ENCODE measurements around the gene ASZ1.

Gene ASZ1

DNA sequence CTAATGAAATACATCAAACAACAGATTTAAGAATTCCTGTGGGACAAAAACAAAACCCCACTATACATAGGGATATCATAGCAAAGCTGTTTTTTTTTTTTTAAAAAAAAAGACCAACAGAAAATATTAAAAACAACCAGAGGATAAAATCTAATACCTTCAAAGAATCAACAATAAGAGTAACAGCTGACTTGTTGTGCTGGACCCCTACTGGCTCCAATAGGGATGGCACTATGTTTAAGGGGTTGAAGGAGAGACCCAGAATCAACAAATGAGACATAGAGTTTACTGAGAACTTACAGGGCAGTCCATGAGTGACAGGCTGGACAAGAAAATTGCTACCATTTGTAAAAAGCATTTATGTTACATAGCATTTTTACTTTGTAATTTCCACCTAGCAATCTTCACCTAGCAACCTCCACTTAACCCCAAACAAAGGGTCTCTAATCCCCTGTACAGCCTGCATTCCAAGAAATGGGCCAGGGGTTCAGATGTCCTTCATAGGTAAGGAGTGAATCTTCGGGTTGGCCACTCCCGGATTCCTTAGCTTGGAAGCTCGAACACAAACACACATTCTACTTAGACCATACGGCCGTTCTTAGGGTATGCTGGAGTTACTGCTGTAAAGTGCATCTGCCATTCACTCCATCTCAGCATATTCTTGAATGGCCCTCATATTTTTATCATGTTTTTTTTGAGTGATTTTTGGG, 25.8 kb downstream of the ASZ1 start:
- no peaks in the 10 kb centered on the region for H3K27me3 ChIP-seq (ENCODE audit: control insufficient read depth, insufficient read depth, low read length)
- H3K9ac ChIP-seq (ENCODE audit: low read length), result no peak overlapping the region
- H3K27ac ChIP-seq (ENCODE audit: low read depth, low read length), result no peak overlapping the region
- H3K9me3 ChIP-seq (ENCODE audit: control insufficient read depth, insufficient read depth, low read depth, low read length), result no peaks in the 10 kb centered on the region
- no peaks in the 10 kb centered on the region for H3K36me3 ChIP-seq (ENCODE audit: control insufficient read depth, insufficient read depth, low read length)
- H3K4me1 ChIP-seq (ENCODE audit: control insufficient read depth, insufficient read depth, low read length), result no peaks in the 10 kb centered on the region
- H3K4me3 ChIP-seq (ENCODE audit: low read depth, low read length), result no peak overlapping the region

DNA sequence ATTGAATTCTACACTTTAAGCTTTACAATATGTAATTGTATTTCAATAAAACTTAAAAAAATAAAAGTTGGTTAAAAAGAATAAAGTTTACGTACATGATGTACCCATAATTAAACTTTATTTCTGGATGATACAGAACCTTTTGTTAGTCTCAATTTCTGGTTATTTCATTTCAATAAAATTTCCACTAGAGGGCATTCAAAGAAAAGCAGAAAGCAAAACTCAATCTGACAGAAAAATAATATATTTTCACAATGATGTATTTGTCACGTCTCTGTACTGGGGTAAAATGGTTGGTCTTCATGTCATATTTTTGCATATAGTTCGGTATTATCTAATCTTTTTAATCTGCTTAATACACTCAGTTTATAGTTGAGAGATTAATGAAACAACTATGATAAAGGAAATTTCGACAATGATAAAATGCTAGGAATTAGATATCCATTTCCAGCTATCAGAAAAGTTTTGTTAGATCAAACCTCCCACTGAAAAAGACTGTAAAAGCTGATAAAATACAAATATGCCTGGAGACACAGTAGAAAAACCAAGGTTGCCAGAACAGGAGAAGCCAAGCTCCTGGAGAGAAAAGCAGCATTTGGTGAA, 27.4 kb downstream of the ASZ1 start:
- no peaks in the 10 kb centered on the region for H3K9me3 ChIP-seq (ENCODE audit: control insufficient read depth, insufficient read depth, low read depth, low read length)
- H3K4me1 ChIP-seq (ENCODE audit: control insufficient read depth, insufficient read depth, low read length), result no peaks in the 10 kb centered on the region
- no peak overlapping the region for H3K27ac ChIP-seq (ENCODE audit: low read depth, low read length)
- H3K36me3 ChIP-seq (ENCODE audit: control insufficient read depth, insufficient read depth, low read length), result no peaks in the 10 kb centered on the region
- no peak overlapping the region for H3K9ac ChIP-seq (ENCODE audit: low read length)
- H3K4me3 ChIP-seq (ENCODE audit: low read depth, low read length), result no peak overlapping the region
- no peaks in the 10 kb centered on the region for H3K27me3 ChIP-seq (ENCODE audit: control insufficient read depth, insufficient read depth, low read length)

DNA sequence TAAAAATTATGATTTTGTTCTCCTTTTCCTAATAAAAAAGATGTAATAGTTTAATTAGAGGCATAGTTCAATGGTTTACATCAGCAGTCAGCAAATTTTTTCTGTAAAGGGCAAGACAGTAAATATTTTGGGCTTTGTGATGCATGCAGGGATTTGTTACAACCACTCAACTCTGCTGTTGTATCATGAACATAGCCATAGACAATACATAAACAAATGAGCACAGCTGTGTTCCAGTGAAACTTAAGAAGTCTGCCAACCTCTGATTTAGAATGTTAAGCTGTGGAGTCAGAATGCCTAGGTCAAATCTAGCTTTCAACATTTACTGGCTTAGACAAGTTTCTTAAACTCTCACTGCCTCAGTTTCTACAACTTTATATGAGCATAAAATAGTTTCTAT, 31.6 kb downstream of the ASZ1 start:
- Histone ChIP-seq H3K27me3 (ENCODE audit: control insufficient read depth, insufficient read depth, low read length) (no peaks in the 10 kb centered on the region), H3K4me1 (ENCODE audit: control insufficient read depth, insufficient read depth, low read length) (no peaks in the 10 kb centered on the region), H3K27ac (ENCODE audit: low read depth, low read length) (no peak overlapping the region), H3K36me3 (ENCODE audit: control insufficient read depth, insufficient read depth, low read length) (no peaks in the 10 kb centered on the region), H3K9ac (ENCODE audit: low read length) (no peak overlapping the region), H3K4me3 (ENCODE audit: low read depth, low read length) (no peak overlapping the region), H3K9me3 (ENCODE audit: control insufficient read depth, insufficient read depth, low read depth, low read length) (no peaks in the 10 kb centered on the region)

DNA sequence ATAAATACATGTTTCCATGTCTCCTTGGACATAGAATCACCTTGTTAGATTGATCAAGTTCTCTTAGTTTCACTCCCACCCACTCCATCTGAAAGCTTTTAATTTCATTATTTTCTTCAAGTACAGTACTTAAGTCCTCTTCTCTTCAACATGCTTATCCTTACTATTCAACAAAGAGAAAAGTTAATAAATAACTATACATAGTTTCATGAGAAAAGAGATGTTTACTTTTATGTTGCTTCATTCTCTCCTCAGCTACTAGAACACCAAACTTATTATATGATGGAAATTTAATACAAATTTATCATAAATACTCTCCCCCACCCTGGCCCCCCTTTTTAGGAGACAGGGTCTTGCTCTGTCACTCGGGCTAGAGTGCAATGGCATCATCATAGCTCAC, 33.5 kb downstream of the ASZ1 start:
- no peak overlapping the region for H3K4me3 ChIP-seq (ENCODE audit: low read depth, low read length)
- H3K27ac ChIP-seq (ENCODE audit: low read depth, low read length), result no peak overlapping the region
- peaks cover 4% of the 10 kb centered on the region; the same call in 1 of the 2 replicates for H3K9me3 ChIP-seq (ENCODE audit: control insufficient read depth, insufficient read depth, low read depth, low read length)

DNA sequence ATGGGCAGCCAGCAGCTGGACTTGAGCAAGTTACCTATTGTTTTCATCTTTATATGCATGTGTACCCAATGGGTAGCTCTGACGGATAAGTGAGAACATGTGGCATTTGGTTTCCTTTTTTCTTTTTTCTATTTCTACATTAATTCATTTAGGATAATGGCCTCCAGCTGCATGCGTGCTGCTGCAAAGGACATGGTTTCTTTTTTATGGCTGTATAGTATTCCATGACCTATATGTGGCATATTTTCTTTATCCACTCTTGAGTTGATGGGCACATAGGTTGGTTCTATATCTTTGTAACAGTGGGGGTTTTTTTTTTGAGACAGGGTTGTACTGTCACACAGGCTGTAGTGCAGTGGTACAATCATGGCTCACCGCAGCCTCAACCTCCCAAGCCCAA, 37.4 kb downstream of the ASZ1 start:
- H3K27ac ChIP-seq (ENCODE audit: low read depth, low read length), result no peak overlapping the region

More for the DNA sequence above, 33.5 kb downstream of the ASZ1 start:
- Histone ChIP-seq H3K9ac (ENCODE audit: low read length) (no peak overlapping the region), H3K36me3 (ENCODE audit: control insufficient read depth, insufficient read depth, low read length) (no peaks in the 10 kb centered on the region), H3K27me3 (ENCODE audit: control insufficient read depth, insufficient read depth, low read length) (no peaks in the 10 kb centered on the region), H3K4me1 (ENCODE audit: control insufficient read depth, insufficient read depth, low read length) (no peaks in the 10 kb centered on the region)

DNA sequence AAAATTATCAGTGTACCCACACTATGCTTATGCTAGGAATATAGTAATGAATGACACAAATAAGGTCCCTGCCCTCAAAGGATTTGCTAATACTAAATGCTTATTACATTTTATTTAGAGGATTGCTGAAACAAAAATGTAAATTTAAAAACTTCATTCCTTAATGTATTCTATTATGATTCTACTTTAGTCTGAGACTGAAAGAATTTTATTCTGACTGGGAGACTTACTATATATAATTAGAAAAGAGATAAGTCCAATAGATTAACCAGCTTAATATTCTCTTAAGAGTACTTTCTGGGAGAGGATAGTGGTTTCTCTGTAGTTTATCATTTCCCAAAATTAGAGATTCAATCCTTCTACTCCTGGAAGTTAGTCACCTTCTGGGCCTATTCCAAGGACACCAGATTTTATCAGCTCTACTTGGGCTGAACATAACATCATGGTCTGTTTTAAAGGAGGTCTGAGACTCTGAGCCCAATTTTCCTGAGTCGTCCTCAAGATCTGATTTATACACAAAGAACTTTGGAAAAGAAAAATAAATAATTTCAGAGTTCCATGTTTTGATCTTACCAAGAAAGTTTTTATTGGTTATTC, 41.1 kb downstream of the ASZ1 start:
- H3K36me3 ChIP-seq (ENCODE audit: control insufficient read depth, insufficient read depth, low read length), result no peaks in the 10 kb centered on the region
- no peaks in the 10 kb centered on the region for H3K4me1 ChIP-seq (ENCODE audit: control insufficient read depth, insufficient read depth, low read length)
- no peak overlapping the region for H3K4me3 ChIP-seq (ENCODE audit: low read depth, low read length)
- no peak overlapping the region for H3K9ac ChIP-seq (ENCODE audit: low read length)
- no peaks in the 10 kb centered on the region for H3K27me3 ChIP-seq (ENCODE audit: control insufficient read depth, insufficient read depth, low read length)
- no peak overlapping the region for H3K27ac ChIP-seq (ENCODE audit: low read depth, low read length)
- peaks cover 4% of the 10 kb centered on the region; the same call in 1 of the 2 replicates for H3K9me3 ChIP-seq (ENCODE audit: control insufficient read depth, insufficient read depth, low read depth, low read length)

More for the DNA sequence above, 37.4 kb downstream of the ASZ1 start:
- Histone ChIP-seq H3K9me3 (ENCODE audit: control insufficient read depth, insufficient read depth, low read depth, low read length) (peaks cover 4% of the 10 kb centered on the region; the same call in 1 of the 2 replicates), H3K36me3 (ENCODE audit: control insufficient read depth, insufficient read depth, low read length) (no peaks in the 10 kb centered on the region), H3K4me3 (ENCODE audit: low read depth, low read length) (no peak overlapping the region), H3K27me3 (ENCODE audit: control insufficient read depth, insufficient read depth, low read length) (no peaks in the 10 kb centered on the region), H3K9ac (ENCODE audit: low read length) (no peak overlapping the region), H3K4me1 (ENCODE audit: control insufficient read depth, insufficient read depth, low read length) (no peaks in the 10 kb centered on the region)

DNA sequence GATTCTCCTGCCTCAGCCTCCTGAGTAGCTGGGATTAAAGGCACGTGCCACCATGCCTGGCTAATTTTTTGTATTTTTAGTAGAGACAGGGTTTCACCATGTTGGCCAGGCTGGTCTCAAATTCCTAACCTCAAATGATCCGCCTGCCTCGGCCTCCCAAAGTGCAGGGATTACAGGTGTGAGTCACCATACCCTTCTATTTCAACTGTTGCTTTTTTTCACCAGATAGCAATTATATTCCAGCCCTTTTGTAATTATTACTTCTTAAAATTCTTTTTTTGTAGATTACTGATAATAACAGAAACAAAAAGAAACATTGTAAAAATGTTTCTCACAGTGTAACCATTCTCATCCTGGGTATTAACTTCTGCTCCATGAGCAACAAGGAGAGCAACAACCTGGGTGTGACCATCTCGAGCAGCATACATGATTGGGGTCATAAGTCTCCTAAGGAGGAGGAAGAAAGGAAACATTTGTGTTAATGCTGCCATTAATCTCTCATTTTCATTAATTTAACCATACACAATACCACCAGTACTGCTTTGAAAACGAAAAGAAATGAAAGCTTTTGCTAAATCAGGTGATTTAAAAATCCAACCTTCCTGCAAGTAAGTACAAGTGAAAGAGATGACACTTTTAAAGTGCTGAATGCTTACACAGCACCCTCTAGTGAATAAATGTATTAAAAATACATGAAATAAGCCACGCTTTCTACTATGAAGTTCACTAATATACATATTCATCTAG, 41.8 kb downstream of the ASZ1 start:
- Histone ChIP-seq H3K36me3 (ENCODE audit: control insufficient read depth, insufficient read depth, low read length) (no peaks in the 10 kb centered on the region), H3K4me1 (ENCODE audit: control insufficient read depth, insufficient read depth, low read length) (no peaks in the 10 kb centered on the region), H3K9ac (ENCODE audit: low read length) (no peak overlapping the region), H3K9me3 (ENCODE audit: control insufficient read depth, insufficient read depth, low read depth, low read length) (peaks cover 4% of the 10 kb centered on the region; the same call in 1 of the 2 replicates), H3K27ac (ENCODE audit: low read depth, low read length) (no peak overlapping the region), H3K4me3 (ENCODE audit: low read depth, low read length) (no peak overlapping the region), H3K27me3 (ENCODE audit: control insufficient read depth, insufficient read depth, low read length) (no peaks in the 10 kb centered on the region)

DNA sequence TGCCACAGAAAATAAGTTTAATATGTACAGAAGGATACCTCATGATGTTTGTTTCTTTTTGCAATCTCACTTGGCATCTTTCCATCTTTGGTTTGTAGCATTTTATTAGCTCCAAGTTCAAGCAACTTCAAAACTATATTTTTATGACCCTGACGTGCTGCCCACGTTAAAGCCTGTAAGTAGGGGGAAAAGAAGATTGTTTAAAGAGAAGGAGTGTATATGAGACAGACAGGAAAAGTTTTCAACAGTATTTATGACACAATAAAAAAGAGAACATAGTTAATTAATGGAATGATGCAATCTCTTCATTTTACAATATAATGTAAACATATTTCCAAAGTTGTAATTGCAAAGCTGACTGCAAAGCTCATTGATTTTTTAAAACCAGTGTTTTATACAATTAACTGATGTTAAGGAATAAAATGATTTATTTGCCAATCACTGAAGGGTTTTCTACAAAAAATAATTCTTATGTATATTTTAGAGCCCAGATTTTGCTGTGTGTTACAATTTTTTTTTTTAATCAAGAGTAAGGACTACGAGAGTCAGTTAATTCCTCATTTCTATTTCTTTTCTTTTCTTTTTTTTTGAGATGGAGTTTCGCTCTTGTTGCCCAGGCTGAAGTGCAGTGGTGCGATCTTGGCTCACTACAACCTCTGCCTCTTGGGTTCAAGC, 42.5 kb downstream of the ASZ1 start:
- Histone ChIP-seq H3K9me3 (ENCODE audit: control insufficient read depth, insufficient read depth, low read depth, low read length) (peaks cover 3% of the 10 kb centered on the region; the same call in 1 of the 2 replicates), H3K4me3 (ENCODE audit: low read depth, low read length) (no peak overlapping the region), H3K9ac (ENCODE audit: low read length) (no peak overlapping the region), H3K27ac (ENCODE audit: low read depth, low read length) (no peak overlapping the region), H3K27me3 (ENCODE audit: control insufficient read depth, insufficient read depth, low read length) (no peaks in the 10 kb centered on the region), H3K4me1 (ENCODE audit: control insufficient read depth, insufficient read depth, low read length) (no peaks in the 10 kb centered on the region), H3K36me3 (ENCODE audit: control insufficient read depth, insufficient read depth, low read length) (no peaks in the 10 kb centered on the region)

DNA sequence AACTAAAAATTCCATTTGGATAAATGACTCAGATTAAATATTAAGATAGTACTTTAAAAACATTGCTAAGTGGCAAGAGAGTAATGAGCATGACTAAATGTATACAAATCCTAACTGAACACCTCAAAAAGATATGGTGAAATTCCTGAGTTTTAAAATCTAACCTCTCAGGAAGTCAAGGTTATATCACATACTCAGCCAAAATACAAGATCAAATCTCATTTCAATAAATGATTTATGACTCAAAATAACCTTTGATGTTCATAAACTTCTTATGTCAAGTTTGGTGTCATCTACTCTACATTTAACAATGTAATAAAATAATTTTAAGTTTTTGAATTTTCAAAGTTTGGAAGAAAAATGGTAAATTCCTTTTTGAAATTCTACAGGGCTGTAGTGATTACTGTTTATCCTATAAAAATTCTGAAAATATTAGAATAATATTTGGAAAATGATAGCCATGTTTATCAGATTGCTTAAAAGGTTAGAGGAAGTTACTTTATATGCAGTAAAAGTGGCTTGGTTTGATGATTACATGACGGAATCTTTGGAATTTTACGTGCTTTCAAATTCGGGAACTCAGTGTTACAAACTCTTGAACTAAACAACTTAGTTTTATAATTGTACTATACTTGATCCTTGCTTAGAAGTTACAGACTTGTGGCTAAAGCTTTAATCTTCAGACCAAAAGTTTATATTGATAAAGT, 43.7 kb downstream of the ASZ1 start:
- Histone ChIP-seq H3K27ac (ENCODE audit: low read depth, low read length) (no peak overlapping the region), H3K9me3 (ENCODE audit: control insufficient read depth, insufficient read depth, low read depth, low read length) (no peaks in the 10 kb centered on the region), H3K4me3 (ENCODE audit: low read depth, low read length) (no peak overlapping the region), H3K4me1 (ENCODE audit: control insufficient read depth, insufficient read depth, low read length) (no peaks in the 10 kb centered on the region), H3K36me3 (ENCODE audit: control insufficient read depth, insufficient read depth, low read length) (no peaks in the 10 kb centered on the region), H3K9ac (ENCODE audit: low read length) (no peak overlapping the region), H3K27me3 (ENCODE audit: control insufficient read depth, insufficient read depth, low read length) (no peaks in the 10 kb centered on the region)

DNA sequence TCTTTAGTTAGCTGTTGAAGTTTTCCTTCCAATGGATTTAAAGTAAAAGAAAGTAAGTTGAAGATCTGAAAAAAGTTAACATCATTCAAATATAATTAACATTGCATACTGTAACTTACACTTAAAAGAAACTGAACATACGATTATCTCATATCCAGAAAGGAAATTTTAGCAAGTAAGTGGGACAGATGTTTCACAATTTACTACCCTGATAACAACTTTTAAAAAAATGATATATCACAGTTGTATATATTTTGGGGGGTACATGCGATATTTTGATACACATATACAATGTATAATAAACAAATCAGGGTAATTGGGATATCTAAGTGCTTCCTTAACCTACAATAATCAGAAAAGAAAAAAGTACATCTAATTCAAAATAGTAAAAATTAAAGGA, 44.2 kb downstream of the ASZ1 start:
- H3K4me3 ChIP-seq (ENCODE audit: low read depth, low read length), result no peak overlapping the region
- no peak overlapping the region for H3K27ac ChIP-seq (ENCODE audit: low read depth, low read length)
- H3K36me3 ChIP-seq (ENCODE audit: control insufficient read depth, insufficient read depth, low read length), result no peaks in the 10 kb centered on the region
- H3K27me3 ChIP-seq (ENCODE audit: control insufficient read depth, insufficient read depth, low read length), result no peaks in the 10 kb centered on the region
- H3K9ac ChIP-seq (ENCODE audit: low read length), result no peak overlapping the region
- no peaks in the 10 kb centered on the region for H3K9me3 ChIP-seq (ENCODE audit: control insufficient read depth, insufficient read depth, low read depth, low read length)
- no peaks in the 10 kb centered on the region for H3K4me1 ChIP-seq (ENCODE audit: control insufficient read depth, insufficient read depth, low read length)
